K562 (cell line): ENCODE results near the gene GZMM. TPM values are rescaled to one million over a fixed set of nuclear protein-coding genes. Genes with fewer than 3 reads are reported as not detected.
A peak's percentile ranks its signal among the peaks of the same experiment; 100 is the strongest.

Experiments
- BRD9 ChIP-seq: fragments of 450-650 bp; IDR thresholded peaks from 2 replicates; pipeline ENCODE4 v1.6.1; 2018; ENCODE audit warnings: low read depth; ENCODE audit not compliant: partially characterized antibody
- CAMTA2 ChIP-seq: fragments of 250-450 bp; sonication (Bioruptor Pico); conservative IDR thresholded peaks from 2 replicates; pipeline ENCODE4 v1.5.1; 2022
- COPS2 ChIP-seq: fragments of 450-650 bp; conservative IDR thresholded peaks from 2 replicates; pipeline ENCODE4 v1.6.1; 2016; ENCODE audit warnings: mild to moderate bottlenecking, moderate library complexity
- CREBBP ChIP-seq: IDR thresholded peaks from one replicate; pipeline ENCODE4 v1.6.1; 2012; ENCODE audit warnings: low read depth, mild to moderate bottlenecking, control low read depth, inconsistent platforms, low read length
- MTF1 ChIP-seq: fragments of 250-450 bp; sonication (Bioruptor Pico); IDR thresholded peaks from 2 replicates; pipeline ENCODE4 v1.9.0; 2021; ENCODE audit warnings: moderate library complexity, mild to moderate bottlenecking, inconsistent platforms, borderline replicate concordance
- NCOA4 ChIP-seq: fragments of 450-650 bp; IDR thresholded peaks from 2 replicates; pipeline ENCODE4 v1.6.1; 2018; ENCODE audit warnings: mild to moderate bottlenecking; ENCODE audit not compliant: partially characterized antibody
- POLR2H ChIP-seq: IDR thresholded peaks from 2 replicates; pipeline ENCODE4 v1.6.1; 2016; ENCODE audit warnings: missing genetic modification characterization, low read depth, mild to moderate bottlenecking, control low read depth, missing compliant biosample characterization, moderate library complexity
- RCOR1 ChIP-seq, 2 experiments: IDR thresholded peaks; 2 replicates each; pipeline ENCODE4 v1.6.1; 2012; ENCODE audit warnings: low read depth in 2 of 2, low read length in 2 of 2, borderline replicate concordance in 1 of 2, improper control_type of control experiment in 1 of 2
- SIRT6 ChIP-seq: IDR thresholded peaks from one replicate; pipeline ENCODE4 v1.6.1; 2012; ENCODE audit warnings: low read depth, mild to moderate bottlenecking, control low read depth, inconsistent platforms, low read length, moderate library complexity
- SNRNP70 ChIP-seq: fragments of 200-400 bp; formaldehyde crosslinking; optimal IDR thresholded peaks from 2 replicates; pipeline ENCODE3; 2017; ENCODE audit warnings: low read depth, low read length
- SREBF1 ChIP-seq: fragments of 150-350 bp; IDR thresholded peaks from 2 replicates; pipeline ENCODE4 v1.6.1; 2014; ENCODE audit warnings: antibody characterized with exemption, low read depth, low read length, borderline replicate concordance
- TRIM28 ChIP-seq: fragments of 450-650 bp; IDR thresholded peaks from 2 replicates; pipeline ENCODE4 v1.6.1; 2017
- YY1 ChIP-seq, 3 experiments: IDR thresholded peaks; 2 replicates each; pipeline ENCODE4 v1.6.1; 2011; ENCODE audit warnings: low read length in 2 of 3, mild to moderate bottlenecking in 2 of 3, moderate library complexity in 2 of 3, borderline replicate concordance in 1 of 3, control low read depth in 1 of 3, low read depth in 1 of 3; ENCODE audit not compliant: insufficient read depth in 3 of 3, insufficient replicate concordance in 2 of 3, control insufficient read depth in 1 of 3, insufficient read length in 1 of 3; ENCODE audit errors: extremely low read depth in 1 of 3
- ZFX ChIP-seq: sonication (generic); formaldehyde crosslinking; IDR thresholded peaks from 2 replicates; pipeline ENCODE4 v1.8.0; 2022; ENCODE audit warnings: mild to moderate bottlenecking, missing genetic modification reagents, moderate library complexity
- ZNF12 ChIP-seq: sonication (generic); formaldehyde crosslinking; IDR thresholded peaks from 2 replicates; pipeline ENCODE4 v1.4.0; 2020; ENCODE audit warnings: mild to moderate bottlenecking, missing genetic modification reagents
- ZNF253 ChIP-seq: fragments of 250-450 bp; sonication (Bioruptor Pico); conservative IDR thresholded peaks from 2 replicates; pipeline ENCODE4 v1.6.1; 2021; ENCODE audit warnings: mild to moderate bottlenecking
- polyA plus RNA-seq, 8 experiments: library from polyadenylated mRNA; depleted of rRNA in 4 of 8; stranded (reverse) in 5 of 8; unstranded in 3 of 8; fragments of >200 nt; fragmentation: Nextera tagmentation in 2 of 8; fragmentation: Illumina TruSeq in 1 of 8; extraction: Ambion mirVana in 2 of 8; extraction: Trizol in 1 of 8; gene quantifications; 2 replicates each; pipeline versions ENCODE4 v1.2.1 to v1.2.3, GENCODE V29; 2011 to 2014; ENCODE audit warnings: inconsistent platforms in 1 of 8, missing spikeins in 1 of 8
- total RNA-seq, 7 experiments: library from RNA; depleted of rRNA in 6 of 7; stranded (reverse); fragments of >200 nt in 6 of 7; fragmentation: Illumina TruSeq in 2 of 7; extraction: Trizol in 2 of 7; gene quantifications; 2 replicates each; pipeline versions ENCODE4 v1.2.1 to v1.2.3, GENCODE V29; 2011 to 2021; ENCODE audit warnings: low replicate concordance in 1 of 7
- TF ChIP-seq, protein P1 (sequence below), 2 experiments: fragments of 450-650 bp in 1 of 2; sonication (generic) in 1 of 2; formaldehyde crosslinking; conservative IDR thresholded peaks; 2 replicates each; pipeline versions ENCODE4 v1.4.0 to v1.8.1; 2020 to 2022; ENCODE audit warnings: mild to moderate bottlenecking in 1 of 2, missing genetic modification reagents in 1 of 2
- TF ChIP-seq, protein P2 (sequence below): fragments of 200-800 bp; sonication (Bioruptor generic); IDR thresholded peaks from 2 replicates; pipeline ENCODE4 v1.6.1; 2017; ENCODE audit warnings: missing genetic modification characterization, missing compliant biosample characterization
- TF ChIP-seq, protein P3 (sequence below): fragments of 450-650 bp; formaldehyde crosslinking; IDR thresholded peaks from 2 replicates; pipeline ENCODE4 v1.4.0; 2022; ENCODE audit warnings: mild to moderate bottlenecking, moderate library complexity
- TF ChIP-seq, protein P4 (sequence below): fragments of 150-350 bp; IDR thresholded peaks from 2 replicates; pipeline ENCODE4 v1.6.1; 2014; ENCODE audit warnings: low read depth, mild to moderate bottlenecking, low read length, borderline replicate concordance
- TF ChIP-seq, protein P5 (sequence below): fragments of 450-650 bp; IDR thresholded peaks from 2 replicates; pipeline ENCODE4 v1.6.1; 2016; ENCODE audit warnings: antibody characterized with exemption

GZMM gene
- total and polyA plus RNA-seq, 9 of the 15 experiments (the other 6 are each of a cell fraction or from before 2014, with no cell fraction given) = 0.08 to 2.6 (median 0.70) TPM; not detected in 2

DNA sequence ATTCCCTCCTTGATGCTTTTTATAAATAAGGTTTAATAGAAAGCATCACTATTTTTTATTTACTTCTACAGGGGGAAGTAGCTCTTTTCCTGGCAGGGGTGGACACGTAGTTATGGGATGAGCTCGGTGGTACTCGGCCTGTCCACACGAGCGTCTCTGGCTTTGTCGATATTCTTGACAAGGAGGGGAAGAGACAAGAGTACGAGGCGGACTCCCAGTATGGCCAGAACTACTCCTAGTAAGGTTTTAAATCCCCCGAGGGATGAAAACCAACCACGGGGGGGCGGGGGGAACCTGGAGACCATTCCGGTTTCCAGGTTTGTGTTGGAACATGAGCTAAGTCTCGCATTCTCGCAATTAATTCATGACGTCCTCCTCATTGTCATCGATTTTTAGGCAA, 23.0 kb downstream of the GZMM start (continued):
- TF ChIP-seq, protein P1, sequence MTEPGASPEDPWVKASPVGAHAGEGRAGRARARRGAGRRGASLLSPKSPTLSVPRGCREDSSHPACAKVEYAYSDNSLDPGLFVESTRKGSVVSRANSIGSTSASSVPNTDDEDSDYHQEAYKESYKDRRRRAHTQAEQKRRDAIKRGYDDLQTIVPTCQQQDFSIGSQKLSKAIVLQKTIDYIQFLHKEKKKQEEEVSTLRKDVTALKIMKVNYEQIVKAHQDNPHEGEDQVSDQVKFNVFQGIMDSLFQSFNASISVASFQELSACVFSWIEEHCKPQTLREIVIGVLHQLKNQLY (CRISPR knock-in tag; conservative IDR thresholded peaks at IDR 0.05) = no peak
- TF ChIP-seq CAMTA2 (no peak), CREBBP (no peak), BRD9 (no peak), MTF1 (CRISPR knock-in tag) (no peak), NCOA4 (no peak), RCOR1 (IDR thresholded peaks at IDR 0.05; ENCODE audit: borderline replicate concordance in 1 of 2, low read depth in 2 of 2, low read length in 2 of 2) (no peak), SNRNP70 (no peak), POLR2H (peak; percentile 11; the same call in 1 of the 2 replicates), ZFX (no peak), TRIM28 (no peak), SREBF1 (no peak), ZNF253 (no peak), YY1 (IDR thresholded peaks at IDR 0.05; ENCODE audit: borderline replicate concordance in 1 of 3, control insufficient read depth in 1 of 3, extremely low read depth in 1 of 3, insufficient read depth in 3 of 3, insufficient read length in 1 of 3, insufficient replicate concordance in 2 of 3, low read depth in 1 of 3, low read length in 2 of 3) (no peak), SIRT6 (no peak), ZNF12 (no peak), COPS2 (no peak)
- TF ChIP-seq, protein P2, sequence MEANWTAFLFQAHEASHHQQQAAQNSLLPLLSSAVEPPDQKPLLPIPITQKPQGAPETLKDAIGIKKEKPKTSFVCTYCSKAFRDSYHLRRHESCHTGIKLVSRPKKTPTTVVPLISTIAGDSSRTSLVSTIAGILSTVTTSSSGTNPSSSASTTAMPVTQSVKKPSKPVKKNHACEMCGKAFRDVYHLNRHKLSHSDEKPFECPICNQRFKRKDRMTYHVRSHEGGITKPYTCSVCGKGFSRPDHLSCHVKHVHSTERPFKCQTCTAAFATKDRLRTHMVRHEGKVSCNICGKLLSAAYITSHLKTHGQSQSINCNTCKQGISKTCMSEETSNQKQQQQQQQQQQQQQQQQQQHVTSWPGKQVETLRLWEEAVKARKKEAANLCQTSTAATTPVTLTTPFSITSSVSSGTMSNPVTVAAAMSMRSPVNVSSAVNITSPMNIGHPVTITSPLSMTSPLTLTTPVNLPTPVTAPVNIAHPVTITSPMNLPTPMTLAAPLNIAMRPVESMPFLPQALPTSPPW (CRISPR knock-in tag) = peak; percentile 59
- TF ChIP-seq, protein P3, sequence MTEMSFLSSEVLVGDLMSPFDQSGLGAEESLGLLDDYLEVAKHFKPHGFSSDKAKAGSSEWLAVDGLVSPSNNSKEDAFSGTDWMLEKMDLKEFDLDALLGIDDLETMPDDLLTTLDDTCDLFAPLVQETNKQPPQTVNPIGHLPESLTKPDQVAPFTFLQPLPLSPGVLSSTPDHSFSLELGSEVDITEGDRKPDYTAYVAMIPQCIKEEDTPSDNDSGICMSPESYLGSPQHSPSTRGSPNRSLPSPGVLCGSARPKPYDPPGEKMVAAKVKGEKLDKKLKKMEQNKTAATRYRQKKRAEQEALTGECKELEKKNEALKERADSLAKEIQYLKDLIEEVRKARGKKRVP (CRISPR knock-in tag) = no peak
- TF ChIP-seq, protein P4, sequence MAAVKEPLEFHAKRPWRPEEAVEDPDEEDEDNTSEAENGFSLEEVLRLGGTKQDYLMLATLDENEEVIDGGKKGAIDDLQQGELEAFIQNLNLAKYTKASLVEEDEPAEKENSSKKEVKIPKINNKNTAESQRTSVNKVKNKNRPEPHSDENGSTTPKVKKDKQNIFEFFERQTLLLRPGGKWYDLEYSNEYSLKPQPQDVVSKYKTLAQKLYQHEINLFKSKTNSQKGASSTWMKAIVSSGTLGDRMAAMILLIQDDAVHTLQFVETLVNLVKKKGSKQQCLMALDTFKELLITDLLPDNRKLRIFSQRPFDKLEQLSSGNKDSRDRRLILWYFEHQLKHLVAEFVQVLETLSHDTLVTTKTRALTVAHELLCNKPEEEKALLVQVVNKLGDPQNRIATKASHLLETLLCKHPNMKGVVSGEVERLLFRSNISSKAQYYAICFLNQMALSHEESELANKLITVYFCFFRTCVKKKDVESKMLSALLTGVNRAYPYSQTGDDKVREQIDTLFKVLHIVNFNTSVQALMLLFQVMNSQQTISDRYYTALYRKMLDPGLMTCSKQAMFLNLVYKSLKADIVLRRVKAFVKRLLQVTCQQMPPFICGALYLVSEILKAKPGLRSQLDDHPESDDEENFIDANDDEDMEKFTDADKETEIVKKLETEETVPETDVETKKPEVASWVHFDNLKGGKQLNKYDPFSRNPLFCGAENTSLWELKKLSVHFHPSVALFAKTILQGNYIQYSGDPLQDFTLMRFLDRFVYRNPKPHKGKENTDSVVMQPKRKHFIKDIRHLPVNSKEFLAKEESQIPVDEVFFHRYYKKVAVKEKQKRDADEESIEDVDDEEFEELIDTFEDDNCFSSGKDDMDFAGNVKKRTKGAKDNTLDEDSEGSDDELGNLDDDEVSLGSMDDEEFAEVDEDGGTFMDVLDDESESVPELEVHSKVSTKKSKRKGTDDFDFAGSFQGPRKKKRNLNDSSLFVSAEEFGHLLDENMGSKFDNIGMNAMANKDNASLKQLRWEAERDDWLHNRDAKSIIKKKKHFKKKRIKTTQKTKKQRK = no peak
- TF ChIP-seq, protein P5, sequence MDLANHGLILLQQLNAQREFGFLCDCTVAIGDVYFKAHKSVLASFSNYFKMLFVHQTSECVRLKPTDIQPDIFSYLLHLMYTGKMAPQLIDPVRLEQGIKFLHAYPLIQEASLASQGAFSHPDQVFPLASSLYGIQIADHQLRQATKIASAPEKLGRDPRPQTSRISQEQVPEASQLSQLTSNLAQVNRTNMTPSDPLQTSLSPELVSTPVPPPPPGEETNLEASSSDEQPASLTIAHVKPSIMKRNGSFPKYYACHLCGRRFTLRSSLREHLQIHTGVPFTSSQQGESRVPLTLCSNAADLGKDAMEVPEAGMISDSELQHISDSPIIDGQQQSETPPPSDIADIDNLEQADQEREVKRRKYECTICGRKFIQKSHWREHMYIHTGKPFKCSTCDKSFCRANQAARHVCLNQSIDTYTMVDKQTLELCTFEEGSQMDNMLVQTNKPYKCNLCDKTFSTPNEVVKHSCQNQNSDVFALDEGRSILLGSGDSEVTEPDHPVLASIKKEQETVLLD = no peak
